ENCODE data around the gene APBB2. TPM values are rescaled to one million over a fixed set of nuclear protein-coding genes. Genes with fewer than 3 reads are reported as not detected.

The APBB2 gene
- total and polyA plus RNA-seq, 5 experiments from 2014 or later, result 0.44 to 1.9 TPM; not detected in 3

DNA sequence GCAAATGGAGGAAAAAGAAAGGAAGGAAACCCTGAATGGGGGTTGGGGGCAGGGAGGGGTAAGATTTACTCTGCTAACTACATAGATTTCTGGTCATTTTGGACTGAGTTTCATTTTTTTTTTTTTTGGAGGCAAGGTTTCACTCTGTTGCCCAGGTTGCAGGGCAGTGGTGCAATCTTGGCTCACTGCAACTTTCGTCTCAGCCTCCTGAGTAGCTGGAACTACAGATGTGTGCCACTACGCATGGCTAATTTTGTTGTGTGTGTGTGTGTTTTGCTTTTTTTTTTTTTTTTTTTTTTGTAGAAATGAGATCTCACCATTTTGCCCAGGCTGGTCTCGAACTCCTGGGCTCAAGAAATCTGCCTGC is 223.5 kb downstream of the APBB2 start:
- Mint-ChIP-seq H3K4me3 (no peak overlapping the region), H3K36me3 (no peaks in the 10 kb centered on the region), H3K9me3 (no peaks in the 10 kb centered on the region), H3K27me3 (peaks cover 0 to 4% (median 0%) of the 10 kb centered on the region in 5 donors), H3K27ac (no peak overlapping the region), H3K4me1 (peaks cover 0 to 4% (median 0%) of the 10 kb centered on the region in 4 donors)
- no peak for ATAC-seq
- DNase-seq, result no peak
- POLR2A ChIA-PET, result no interaction called here

GRCh38 chr4:40990236-40990898 is 224.0 kb downstream of the APBB2 start:
- DNase-seq (no peak), ATAC-seq (no peak)
- no peaks in the 10 kb centered on the region for H3K36me3 Mint-ChIP-seq
- H3K27ac Mint-ChIP-seq, result no peak overlapping the region
- H3K9me3 Mint-ChIP-seq, result no peaks in the 10 kb centered on the region
- H3K4me3 Mint-ChIP-seq, result no peak overlapping the region
- POLR2A ChIA-PET, result no interaction called here
- peaks cover 0 to 4% (median 0%) of the 10 kb centered on the region in 4 donors for H3K4me1 Mint-ChIP-seq
- peaks cover 0 to 2% (median 0%) of the 10 kb centered on the region in 5 donors for H3K27me3 Mint-ChIP-seq

- H3K27ac Mint-ChIP-seq, result no peak overlapping the region
- H3K27me3 Mint-ChIP-seq, result no peaks in the 10 kb centered on the region
- ATAC-seq, result no peak
- H3K9me3 Mint-ChIP-seq, result no peaks in the 10 kb centered on the region
- POLR2A ChIA-PET, result no interaction called here
- no peaks in the 10 kb centered on the region for H3K4me1 Mint-ChIP-seq
- H3K4me3 Mint-ChIP-seq, result no peak overlapping the region
- no peaks in the 10 kb centered on the region for H3K36me3 Mint-ChIP-seq
- no peak for DNase-seq
Observed at GRCh38 chr4:40987151-40987550, 227.2 kb downstream of the APBB2 start.

DNA sequence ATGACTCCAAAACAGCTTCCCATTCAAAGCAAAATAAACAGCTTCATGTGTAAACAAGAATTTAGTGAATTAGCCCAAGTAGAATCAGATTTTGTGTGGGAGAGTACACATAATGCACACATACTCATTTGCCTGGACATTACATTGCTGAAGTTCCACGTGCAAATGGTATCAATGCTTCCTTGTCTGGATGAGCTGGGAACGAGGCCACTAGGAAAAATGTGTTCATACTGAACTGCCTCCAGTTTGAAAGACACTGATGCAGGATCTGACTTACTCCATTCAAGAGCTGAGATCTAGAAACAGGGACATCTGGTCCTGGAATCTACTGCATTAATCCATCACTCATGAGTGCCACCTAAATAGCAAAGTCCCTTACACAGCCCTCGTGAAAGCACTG is 228.0 kb downstream of the APBB2 start:
- no peaks in the 10 kb centered on the region for H3K9me3 Mint-ChIP-seq
- H3K27me3 Mint-ChIP-seq, result no peaks in the 10 kb centered on the region
- DNase-seq, result no peak
- no peak overlapping the region for H3K27ac Mint-ChIP-seq
- no peak overlapping the region for H3K4me3 Mint-ChIP-seq
- ATAC-seq, result no peak
- H3K36me3 Mint-ChIP-seq, result no peaks in the 10 kb centered on the region
- no peaks in the 10 kb centered on the region for H3K4me1 Mint-ChIP-seq
- POLR2A ChIA-PET, result no interaction called here

- Mint-ChIP-seq H3K4me1 (no peaks in the 10 kb centered on the region), H3K4me3 (no peak overlapping the region), H3K27ac (no peak overlapping the region), H3K9me3 (peaks cover 0 to 16% (median 0%) of the 10 kb centered on the region in 9 donors), H3K36me3 (no peaks in the 10 kb centered on the region), H3K27me3 (peaks cover 0 to 4% (median 0%) of the 10 kb centered on the region in 5 donors)
- POLR2A ChIA-PET, result no interaction called here
- ATAC-seq (no peak), DNase-seq (no peak)
Observed at GRCh38 chr4:40984051-40984450, 230.3 kb downstream of the APBB2 start.

GRCh38 chr4:40980318-40980883 is 233.9 kb downstream of the APBB2 start:
- POLR2A ChIA-PET, result no interaction called here
- Mint-ChIP-seq H3K27me3 (peaks cover 0 to 9% (median 1%) of the 10 kb centered on the region in 5 donors), H3K27ac (no peak overlapping the region), H3K36me3 (no peaks in the 10 kb centered on the region), H3K4me3 (no peak overlapping the region), H3K9me3 (peaks cover 0 to 31% (median 2%) of the 10 kb centered on the region in 9 donors), H3K4me1 (no peaks in the 10 kb centered on the region)
- ATAC-seq (no peak), DNase-seq (no peak)

- H3K36me3 Mint-ChIP-seq, result no peaks in the 10 kb centered on the region
- peaks cover 0 to 31% (median 2%) of the 10 kb centered on the region in 9 donors for H3K9me3 Mint-ChIP-seq
- H3K4me3 Mint-ChIP-seq, result no peak overlapping the region
- DNase-seq (no peak), ATAC-seq (no peak)
- peaks cover 3 to 20% (median 12%) of the 10 kb centered on the region in 5 donors for H3K27me3 Mint-ChIP-seq
- H3K27ac Mint-ChIP-seq, result no peak overlapping the region
- H3K4me1 Mint-ChIP-seq, result no peaks in the 10 kb centered on the region
- POLR2A ChIA-PET, result no interaction called here
Observed at GRCh38 chr4:40978548-40978947, 235.8 kb downstream of the APBB2 start.

- DNase-seq, result no peak
- H3K36me3 Mint-ChIP-seq, result no peaks in the 10 kb centered on the region
Observed at GRCh38 chr4:40976343-40976742, 238.0 kb downstream of the APBB2 start.

GRCh38 chr4:40972722-40973121 is 241.6 kb downstream of the APBB2 start:
- Mint-ChIP-seq H3K36me3 (no peaks in the 10 kb centered on the region), H3K27me3 (peaks cover 3 to 45% (median 22%) of the 10 kb centered on the region in 5 donors), H3K4me3 (no peak overlapping the region), H3K27ac (no peak overlapping the region), H3K9me3 (peaks cover 0 to 1% (median 0%) of the 10 kb centered on the region in 9 donors), H3K4me1 (no peaks in the 10 kb centered on the region)
- POLR2A ChIA-PET, result no interaction called here
- ATAC-seq (no peak), DNase-seq (no peak)

More at GRCh38 chr4:40976343-40976742, 238.0 kb downstream of the APBB2 start:
- ATAC-seq, result no peak
- POLR2A ChIA-PET, result no interaction called here
- peaks cover 0 to 31% (median 2%) of the 10 kb centered on the region in 9 donors for H3K9me3 Mint-ChIP-seq
- no peak overlapping the region for H3K4me3 Mint-ChIP-seq
- H3K27ac Mint-ChIP-seq, result no peak overlapping the region
- H3K4me1 Mint-ChIP-seq, result no peaks in the 10 kb centered on the region
- peaks cover 3 to 31% (median 20%) of the 10 kb centered on the region in 5 donors for H3K27me3 Mint-ChIP-seq

DNA sequence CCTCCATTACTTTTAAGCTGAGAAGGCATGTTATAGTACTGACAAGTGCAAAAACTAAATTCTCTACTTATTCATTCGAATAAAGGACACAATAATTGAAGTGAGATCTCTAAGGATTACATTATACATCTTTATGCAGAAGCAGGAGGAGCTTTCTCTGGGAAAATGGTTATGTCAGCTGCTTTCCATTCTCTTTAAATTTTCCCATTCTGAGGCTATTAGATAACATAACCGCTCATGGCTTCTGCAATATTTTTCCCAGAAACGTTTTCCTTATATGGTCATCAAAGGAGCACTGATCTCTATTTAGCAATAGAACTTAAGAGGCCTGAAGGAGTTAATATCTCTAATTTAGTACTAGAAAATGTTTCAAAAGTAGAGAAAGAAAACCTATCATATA is 243.0 kb downstream of the APBB2 start:
- no peak for ATAC-seq
- no peak overlapping the region for H3K4me3 Mint-ChIP-seq

GRCh38 chr4:40969501-40969900 is 244.8 kb downstream of the APBB2 start:
- no peak overlapping the region for H3K27ac Mint-ChIP-seq
- H3K4me1 Mint-ChIP-seq, result no peaks in the 10 kb centered on the region
- H3K9me3 Mint-ChIP-seq, result no peaks in the 10 kb centered on the region
- no peak for DNase-seq
- no peak overlapping the region for H3K4me3 Mint-ChIP-seq
- POLR2A ChIA-PET, result no interaction called here
- H3K36me3 Mint-ChIP-seq, result no peaks in the 10 kb centered on the region
- no peak for ATAC-seq
- H3K27me3 Mint-ChIP-seq, result peaks cover 3 to 35% (median 19%) of the 10 kb centered on the region in 5 donors

More for the DNA sequence above, 243.0 kb downstream of the APBB2 start:
- H3K27ac Mint-ChIP-seq, result no peak overlapping the region
- H3K36me3 Mint-ChIP-seq, result no peaks in the 10 kb centered on the region
- DNase-seq, result no peak
- H3K9me3 Mint-ChIP-seq, result no peaks in the 10 kb centered on the region
- H3K4me1 Mint-ChIP-seq, result no peaks in the 10 kb centered on the region
- peaks cover 3 to 45% (median 22%) of the 10 kb centered on the region in 5 donors for H3K27me3 Mint-ChIP-seq
- POLR2A ChIA-PET, result no interaction called here

- DNase-seq, result no peak
- H3K9me3 Mint-ChIP-seq, result no peaks in the 10 kb centered on the region
- H3K4me3 Mint-ChIP-seq, result no peak overlapping the region
- H3K4me1 Mint-ChIP-seq, result no peaks in the 10 kb centered on the region
- H3K36me3 Mint-ChIP-seq, result no peaks in the 10 kb centered on the region
- H3K27me3 Mint-ChIP-seq, result peaks cover 0 to 16% (median 5%) of the 10 kb centered on the region in 5 donors
- H3K27ac Mint-ChIP-seq, result no peak overlapping the region
- no peak for ATAC-seq
- POLR2A ChIA-PET, result no interaction called here
Observed at GRCh38 chr4:40967550-40967949, 246.8 kb downstream of the APBB2 start.

DNA sequence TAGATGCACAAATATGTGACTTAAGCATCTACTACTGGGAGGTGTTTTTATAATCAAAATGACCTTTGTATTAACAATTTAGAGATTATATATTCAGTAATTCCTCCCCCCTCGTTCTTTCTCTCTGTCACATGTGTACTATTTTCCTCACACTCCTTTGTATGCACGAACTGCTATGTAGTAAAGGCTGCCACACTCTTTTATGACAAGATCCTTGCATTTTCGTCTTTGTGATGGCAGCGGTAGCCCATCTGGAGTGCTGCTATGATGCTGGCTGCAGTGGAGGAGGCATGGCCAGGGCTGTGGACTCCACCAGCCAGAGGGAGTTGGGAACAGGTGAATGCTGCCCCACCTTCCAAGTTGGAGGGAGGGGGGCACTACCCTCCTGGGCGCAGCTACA is 248.3 kb downstream of the APBB2 start:
- POLR2A ChIA-PET, result no interaction called here
- no peak overlapping the region for H3K4me3 Mint-ChIP-seq
- no peaks in the 10 kb centered on the region for H3K4me1 Mint-ChIP-seq
- ATAC-seq, result no peak
- no peaks in the 10 kb centered on the region for H3K9me3 Mint-ChIP-seq
- no peak for DNase-seq
- peak overlapping the region in 1 of 10 donors; percentile 34 for H3K27ac Mint-ChIP-seq
- H3K27me3 Mint-ChIP-seq, result peaks cover 2 to 12% (median 5%) of the 10 kb centered on the region in 5 donors
- H3K36me3 Mint-ChIP-seq, result no peaks in the 10 kb centered on the region
